ENCODE results near the gene PITPNM3. TPM values are rescaled to one million over a fixed set of nuclear protein-coding genes. Genes with fewer than 3 reads are reported as not detected.

Gene PITPNM3
- total and polyA plus RNA-seq, 4 donors: 2.0 to 12.6 (median 5.4) TPM

GRCh38 chr17:6425407-6425806 is 130.9 kb downstream of the PITPNM3 start:
- ATAC-seq (ENCODE audit: insufficient read depth, low FRiP score) (no peak), DNase-seq (no peak)
- H3K36me3 ChIP-seq (ENCODE audit: control insufficient read depth in 4 of 4, insufficient read depth in 4 of 4, low read length in 4 of 4): no peaks in the 10 kb centered on the region
- no peak overlapping the region for H3K27ac ChIP-seq (ENCODE audit: low read depth in 1 of 2, low read length in 1 of 2)
- peaks cover 0 to 2% (median 0%) of the 10 kb centered on the region in 3 donors for H3K27me3 ChIP-seq (ENCODE audit: control insufficient read depth in 3 of 3, insufficient read depth in 3 of 3, low read length in 2 of 3)
- no peak overlapping the region for H3K9ac ChIP-seq (ENCODE audit: insufficient read depth in 1 of 2, low read length in 2 of 2)
- peaks cover 0 to 2% (median 0%) of the 10 kb centered on the region in 5 donors for H3K4me1 ChIP-seq (ENCODE audit: control insufficient read depth in 5 of 5, insufficient read depth in 5 of 5, low read length in 5 of 5)
- H3K4me3 ChIP-seq: no peak overlapping the region
- 92 to 97% methylated on average over 17 to 18 of the region's 18 CpGs for WGBS, 2 donors
- no peaks in the 10 kb centered on the region for H3K9me3 ChIP-seq (ENCODE audit: control insufficient read depth in 4 of 4, insufficient read depth in 3 of 4, low read length in 3 of 4)
- no peak for TF ChIP-seq CTCF (IDR thresholded peaks at IDR 0.05; ENCODE audit: control extremely low read depth, extremely low read depth)

- Histone ChIP-seq H3K4me3 (no peak overlapping the region), H3K9ac (ENCODE audit: insufficient read depth in 1 of 2, low read length in 2 of 2) (no peak overlapping the region), H3K9me3 (ENCODE audit: control insufficient read depth in 4 of 4, insufficient read depth in 3 of 4, low read length in 3 of 4) (no peaks in the 10 kb centered on the region), H3K4me1 (ENCODE audit: control insufficient read depth in 5 of 5, insufficient read depth in 5 of 5, low read length in 5 of 5) (peaks cover 0 to 2% (median 0%) of the 10 kb centered on the region in 5 donors), H3K27ac (ENCODE audit: low read depth in 1 of 2, low read length in 1 of 2) (no peak overlapping the region), H3K36me3 (ENCODE audit: control insufficient read depth in 4 of 4, insufficient read depth in 4 of 4, low read length in 4 of 4) (no peaks in the 10 kb centered on the region), H3K27me3 (ENCODE audit: control insufficient read depth in 3 of 3, insufficient read depth in 3 of 3, low read length in 2 of 3) (peaks cover 0 to 3% (median 2%) of the 10 kb centered on the region in 3 donors)
- DNase-seq: no peak
- WGBS, 2 donors: 77 to 87% methylated on average over 14 of the region's 14 CpGs
- no peak for TF ChIP-seq CTCF (IDR thresholded peaks at IDR 0.05; ENCODE audit: control extremely low read depth, extremely low read depth)
- ATAC-seq (ENCODE audit: insufficient read depth, low FRiP score): no peak
These were observed 132.4 kb downstream of the PITPNM3 start for GRCh38 chr17:6423931-6424330.

- H3K4me1 ChIP-seq (ENCODE audit: control insufficient read depth in 5 of 5, insufficient read depth in 5 of 5, low read length in 5 of 5): peaks cover 0 to 2% (median 0%) of the 10 kb centered on the region in 5 donors
These were observed 133.6 kb downstream of the PITPNM3 start for GRCh38 chr17:6422654-6423241.

More at GRCh38 chr17:6422654-6423241, 133.6 kb downstream of the PITPNM3 start:
- no peaks in the 10 kb centered on the region for H3K36me3 ChIP-seq (ENCODE audit: control insufficient read depth in 4 of 4, insufficient read depth in 4 of 4, low read length in 4 of 4)
- TF ChIP-seq CTCF (IDR thresholded peaks at IDR 0.05; ENCODE audit: control extremely low read depth, extremely low read depth): no peak
- peaks cover 0 to 3% (median 0%) of the 10 kb centered on the region in 3 donors for H3K27me3 ChIP-seq (ENCODE audit: control insufficient read depth in 3 of 3, insufficient read depth in 3 of 3, low read length in 2 of 3)
- ATAC-seq (ENCODE audit: insufficient read depth, low FRiP score): no peak
- 66 to 72% methylated on average over 12 to 13 of the region's 13 CpGs for WGBS, 2 donors
- no peak overlapping the region for H3K27ac ChIP-seq (ENCODE audit: low read depth in 1 of 2, low read length in 1 of 2)
- no peaks in the 10 kb centered on the region for H3K9me3 ChIP-seq (ENCODE audit: control insufficient read depth in 4 of 4, insufficient read depth in 3 of 4, low read length in 3 of 4)
- no peak overlapping the region for H3K9ac ChIP-seq (ENCODE audit: insufficient read depth in 1 of 2, low read length in 2 of 2)
- H3K4me3 ChIP-seq: no peak overlapping the region
- no peak for DNase-seq
